ENCODE results near the gene TET3.

The TET3 gene

GRCh38 chr2:74029714-74030397, 45.1 kb downstream of the TET3 start:
- no peak for DNase-seq (ENCODE audit: low read depth in 1 of 2, low spot score in 1 of 2)

- DNase-seq (ENCODE audit: low read depth in 1 of 2, low spot score in 1 of 2), result no peak
Measured at GRCh38 chr2:74031221-74031620, 46.5 kb downstream of the TET3 start.

- no peak for DNase-seq (ENCODE audit: low read depth in 1 of 2, low spot score in 1 of 2)
Measured at GRCh38 chr2:74031959-74032287, 47.2 kb downstream of the TET3 start.

- no peak for DNase-seq (ENCODE audit: low read depth in 1 of 2, low spot score in 1 of 2)
Measured at GRCh38 chr2:74033375-74033774, 48.7 kb downstream of the TET3 start.
